Coronary artery (tissue), 2 donors: Measurements from ENCODE around the gene SPTBN1.

Experiments used
- DNase-seq: peaks from one replicate; pipeline ENCODE4 v3.0.0-alpha.2; 2017; ENCODE audit warnings: low spot score
- H3K27ac ChIP-seq, 2 donors: fragments of 200-600 bp; sonication (generic); one replicate each; pipeline ENCODE4 v1.5.1; 2016 to 2019
- H3K4me3 ChIP-seq: fragments of 200-600 bp; sonication (generic); 2 replicates; pipeline ENCODE4 v1.5.1; 2016; ENCODE audit warnings: mild to moderate bottlenecking, moderate library complexity
- CTCF ChIP-seq: fragments of 200-600 bp; sonication (generic); IDR thresholded peaks from one replicate; pipeline ENCODE4 v1.5.1; 2019; ENCODE audit warnings: antibody characterized with exemption

SPTBN1 gene

GRCh38 chr2:54704238-54704637 lies 248.1 kb downstream of the SPTBN1 start:
- Histone ChIP-seq H3K4me3 (no peak overlapping the region), H3K27ac (no peak overlapping the region)
- DNase-seq = no peak
- TF ChIP-seq CTCF = no peak

GRCh38 chr2:54704688-54705605 lies 248.8 kb downstream of the SPTBN1 start:
- Histone ChIP-seq H3K27ac (no peak overlapping the region), H3K4me3 (no peak overlapping the region)
- peak; percentile 36 for TF ChIP-seq CTCF
- no peak for DNase-seq

GRCh38 chr2:54706622-54707021 lies 250.5 kb downstream of the SPTBN1 start:
- H3K4me3 ChIP-seq = no peak overlapping the region
- no peak overlapping the region for H3K27ac ChIP-seq
- DNase-seq = no peak
- TF ChIP-seq CTCF = no peak

GRCh38 chr2:54708584-54709335 lies 252.6 kb downstream of the SPTBN1 start:
- TF ChIP-seq CTCF = no peak
- Histone ChIP-seq H3K27ac (no peak overlapping the region), H3K4me3 (peak overlapping the region; percentile 66)
- DNase-seq = no peak

- no peak for DNase-seq
- H3K4me3 ChIP-seq = peak overlapping the region; percentile 66
- H3K27ac ChIP-seq = no peak overlapping the region
- TF ChIP-seq CTCF = no peak
Observed at GRCh38 chr2:54709336-54709809, 253.2 kb downstream of the SPTBN1 start.

- TF ChIP-seq CTCF = no peak
- H3K27ac ChIP-seq = no peak overlapping the region
- no peak overlapping the region for H3K4me3 ChIP-seq
- DNase-seq = no peak
Observed at GRCh38 chr2:54710216-54710615, 254.1 kb downstream of the SPTBN1 start.
